ENCODE data around the gene XPC. TPM values are rescaled to one million over a fixed set of nuclear protein-coding genes. Genes with fewer than 3 reads are reported as not detected.

The XPC gene
- polyA plus RNA-seq, 1 of the 3 experiments (the other 2 are of a cell fraction), result 50.0 TPM

DNA sequence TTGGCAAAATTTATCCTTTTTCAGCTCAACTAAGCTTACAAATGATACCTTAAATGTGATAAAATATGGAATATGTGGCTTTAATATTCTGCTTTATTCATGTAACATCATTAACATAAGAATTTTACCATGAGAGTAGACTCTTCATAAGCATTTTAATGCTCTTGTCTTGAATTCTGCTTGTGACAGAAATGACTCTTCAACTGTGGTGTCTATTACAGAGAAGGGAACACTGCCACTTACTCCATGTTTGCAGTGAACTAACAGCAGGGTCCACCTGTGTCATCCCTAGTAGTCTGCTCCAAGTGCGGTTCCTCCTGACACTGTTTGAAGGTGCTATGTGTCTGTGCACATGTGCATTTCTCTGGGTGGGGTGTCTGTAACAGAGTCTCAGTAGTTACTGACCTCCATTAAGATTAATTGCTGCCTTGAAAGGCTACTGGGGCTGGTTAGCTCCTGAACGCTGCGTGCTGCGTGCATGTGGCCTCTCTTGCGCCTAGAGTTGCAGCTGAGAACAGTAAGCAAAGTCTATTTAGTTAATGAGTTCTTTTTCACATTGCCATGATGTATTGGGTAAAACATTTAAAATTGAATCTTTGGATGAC is 8.6 kb upstream of the XPC start:
- no peaks in the 10 kb centered on the region for H3K9me2 ChIP-seq
- H3K4me1 ChIP-seq (ENCODE audit: control insufficient read depth in 1 of 2, insufficient read depth in 2 of 2, low read depth in 1 of 2, low read length in 1 of 2), result no peaks in the 10 kb centered on the region; a peak in 1 of 4 replicates
- no peak overlapping the region for H3K27ac ChIP-seq (ENCODE audit: low read depth in 2 of 2, low read length in 1 of 2)
- H3K36me3 ChIP-seq (replicated peaks in 1 of 2; ENCODE audit: control insufficient read depth in 1 of 2, insufficient read depth in 2 of 2, low read length in 1 of 2), result peaks cover 29 to 45% of the 10 kb centered on the region in 2 experiments
- no peak for TF ChIP-seq SIN3A (IDR thresholded peaks at IDR 0.05; ENCODE audit: borderline replicate concordance, low read depth, low read length)
- TF ChIP-seq NRF1 (IDR thresholded peaks at IDR 0.05; ENCODE audit: low read depth, low read length), result no peak
- TF ChIP-seq, protein P1, sequence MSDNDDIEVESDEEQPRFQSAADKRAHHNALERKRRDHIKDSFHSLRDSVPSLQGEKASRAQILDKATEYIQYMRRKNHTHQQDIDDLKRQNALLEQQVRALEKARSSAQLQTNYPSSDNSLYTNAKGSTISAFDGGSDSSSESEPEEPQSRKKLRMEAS (IDR thresholded peaks at IDR 0.05; ENCODE audit: low read depth), result no peak
- no peak for TF ChIP-seq TEAD4 (IDR thresholded peaks at IDR 0.05; ENCODE audit: borderline replicate concordance, insufficient read depth)
- TF ChIP-seq MEF2A (IDR thresholded peaks at IDR 0.05; ENCODE audit: borderline replicate concordance, low read depth), result no peak
- no peak for TF ChIP-seq EP300 (IDR thresholded peaks at IDR 0.05; ENCODE audit: borderline replicate concordance in 1 of 2, low read depth in 1 of 2, low read length in 1 of 2)
- TF ChIP-seq, protein P2, sequence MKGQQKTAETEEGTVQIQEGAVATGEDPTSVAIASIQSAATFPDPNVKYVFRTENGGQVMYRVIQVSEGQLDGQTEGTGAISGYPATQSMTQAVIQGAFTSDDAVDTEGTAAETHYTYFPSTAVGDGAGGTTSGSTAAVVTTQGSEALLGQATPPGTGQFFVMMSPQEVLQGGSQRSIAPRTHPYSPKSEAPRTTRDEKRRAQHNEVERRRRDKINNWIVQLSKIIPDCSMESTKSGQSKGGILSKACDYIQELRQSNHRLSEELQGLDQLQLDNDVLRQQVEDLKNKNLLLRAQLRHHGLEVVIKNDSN (IDR thresholded peaks at IDR 0.05; ENCODE audit: borderline replicate concordance, low read depth), result no peak
- no peak for TF ChIP-seq POLR2AphosphoS5 (IDR thresholded peaks at IDR 0.05; ENCODE audit: low read depth, low read length)
- TF ChIP-seq SMC3 (IDR thresholded peaks at IDR 0.05; ENCODE audit: low read depth, low read length), result no peak
- no peak for TF ChIP-seq CHD2 (IDR thresholded peaks at IDR 0.05; ENCODE audit: low read length, partially characterized antibody)
- no peak for TF ChIP-seq FOSL2 (IDR thresholded peaks at IDR 0.05; ENCODE audit: borderline replicate concordance, low read depth)
- no peak for TF ChIP-seq TAF1 (IDR thresholded peaks at IDR 0.05; ENCODE audit: borderline replicate concordance, low read depth, low read length)
- no peak for TF ChIP-seq NFIC (IDR thresholded peaks at IDR 0.05; ENCODE audit: borderline replicate concordance)
- no peaks in the 10 kb centered on the region for H3F3A ChIP-seq (replicated peaks; ENCODE audit: insufficient read depth)
- H3K79me2 ChIP-seq (ENCODE audit: insufficient read depth), result peaks cover 58% of the 10 kb centered on the region
- CTCF ChIA-PET, result interaction anchor here (1.0 to 1.1 kb wide), 2 partner anchors 16 to 29 kb away, joined by 3 to 5 read pairs; no protein-coding TSS in a partner anchor
- no peak overlapping the region for H2AFZ ChIP-seq (ENCODE audit: low read depth)
- 96% methylated on average over 5 of the region's 5 CpGs for WGBS (ENCODE audit: low lambda C conversion rate)
- H3K4me2 ChIP-seq, result no peak overlapping the region
- H3K4me3 ChIP-seq (ENCODE audit: low read depth in 2 of 2, low read length in 1 of 2), result no peak overlapping the region
- no peak for DNase-seq
- H4K20me1 ChIP-seq (ENCODE audit: insufficient read depth), result no peaks in the 10 kb centered on the region
- POLR2A ChIA-PET, result no interaction called here
- no peak overlapping the region for H3K9ac ChIP-seq
- H3K9me3 ChIP-seq, result no peaks in the 10 kb centered on the region
- no peaks in the 10 kb centered on the region for H3K27me3 ChIP-seq (ENCODE audit: insufficient read depth)

DNA sequence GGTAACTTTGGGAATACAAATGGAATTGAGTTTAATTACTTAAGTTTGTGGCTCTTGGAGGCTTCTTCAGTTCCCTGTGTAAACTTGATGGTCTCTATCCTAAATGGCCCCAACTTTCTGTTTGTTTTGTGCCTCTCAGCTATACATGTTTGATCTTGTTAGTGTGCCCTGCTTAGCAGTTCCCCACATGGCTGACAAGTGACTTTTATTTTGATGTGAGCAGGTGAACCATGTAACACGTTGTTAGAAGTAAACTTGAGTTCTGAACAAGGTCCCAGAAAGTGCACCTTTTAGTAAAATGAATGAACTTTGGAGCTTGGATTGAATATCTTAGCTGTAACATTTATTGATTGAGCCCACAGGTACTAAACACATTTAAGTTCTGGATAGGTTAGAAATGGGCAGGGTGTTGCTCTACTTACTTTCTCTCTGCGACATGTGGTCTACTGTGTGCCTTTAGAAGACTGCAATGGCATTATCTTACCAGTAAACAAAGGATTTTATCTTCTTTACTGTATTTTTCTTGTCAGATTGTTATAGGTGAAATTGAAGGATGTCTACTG is 4.7 kb upstream of the XPC start:
- Histone ChIP-seq H3F3A (replicated peaks; ENCODE audit: insufficient read depth) (no peaks in the 10 kb centered on the region), H3K79me2 (ENCODE audit: insufficient read depth) (peaks cover 49% of the 10 kb centered on the region), H3K27me3 (ENCODE audit: insufficient read depth) (no peaks in the 10 kb centered on the region), H3K4me2 (no peak overlapping the region), H3K36me3 (replicated peaks in 1 of 2; ENCODE audit: control insufficient read depth in 1 of 2, insufficient read depth in 2 of 2, low read length in 1 of 2) (peaks cover 37 to 47% of the 10 kb centered on the region in 2 experiments), H3K4me3 (ENCODE audit: low read depth in 2 of 2, low read length in 1 of 2) (no peak overlapping the region), H4K20me1 (ENCODE audit: insufficient read depth) (no peaks in the 10 kb centered on the region), H3K9me3 (no peaks in the 10 kb centered on the region), H2AFZ (ENCODE audit: low read depth) (no peak overlapping the region), H3K9ac (no peak overlapping the region), H3K9me2 (no peaks in the 10 kb centered on the region), H3K27ac (ENCODE audit: low read depth in 2 of 2, low read length in 1 of 2) (no peak overlapping the region), H3K4me1 (ENCODE audit: control insufficient read depth in 1 of 2, insufficient read depth in 2 of 2, low read depth in 1 of 2, low read length in 1 of 2) (peaks cover 5 to 6% of the 10 kb centered on the region in 2 experiments; a peak in 3 of 4 replicates)
- CTCF ChIA-PET, result interaction anchor here (0.7 to 2.2 kb wide), 2 partner anchors 20 to 736 kb away, joined by 3 to 14 read pairs; no protein-coding TSS in a partner anchor
- TF ChIP-seq, protein P3, sequence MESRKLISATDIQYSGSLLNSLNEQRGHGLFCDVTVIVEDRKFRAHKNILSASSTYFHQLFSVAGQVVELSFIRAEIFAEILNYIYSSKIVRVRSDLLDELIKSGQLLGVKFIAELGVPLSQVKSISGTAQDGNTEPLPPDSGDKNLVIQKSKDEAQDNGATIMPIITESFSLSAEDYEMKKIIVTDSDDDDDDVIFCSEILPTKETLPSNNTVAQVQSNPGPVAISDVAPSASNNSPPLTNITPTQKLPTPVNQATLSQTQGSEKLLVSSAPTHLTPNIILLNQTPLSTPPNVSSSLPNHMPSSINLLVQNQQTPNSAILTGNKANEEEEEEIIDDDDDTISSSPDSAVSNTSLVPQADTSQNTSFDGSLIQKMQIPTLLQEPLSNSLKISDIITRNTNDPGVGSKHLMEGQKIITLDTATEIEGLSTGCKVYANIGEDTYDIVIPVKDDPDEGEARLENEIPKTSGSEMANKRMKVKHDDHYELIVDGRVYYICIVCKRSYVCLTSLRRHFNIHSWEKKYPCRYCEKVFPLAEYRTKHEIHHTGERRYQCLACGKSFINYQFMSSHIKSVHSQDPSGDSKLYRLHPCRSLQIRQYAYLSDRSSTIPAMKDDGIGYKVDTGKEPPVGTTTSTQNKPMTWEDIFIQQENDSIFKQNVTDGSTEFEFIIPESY (IDR thresholded peaks at IDR 0.05; ENCODE audit: borderline replicate concordance, low read depth), result no peak
- TF ChIP-seq, protein P4, sequence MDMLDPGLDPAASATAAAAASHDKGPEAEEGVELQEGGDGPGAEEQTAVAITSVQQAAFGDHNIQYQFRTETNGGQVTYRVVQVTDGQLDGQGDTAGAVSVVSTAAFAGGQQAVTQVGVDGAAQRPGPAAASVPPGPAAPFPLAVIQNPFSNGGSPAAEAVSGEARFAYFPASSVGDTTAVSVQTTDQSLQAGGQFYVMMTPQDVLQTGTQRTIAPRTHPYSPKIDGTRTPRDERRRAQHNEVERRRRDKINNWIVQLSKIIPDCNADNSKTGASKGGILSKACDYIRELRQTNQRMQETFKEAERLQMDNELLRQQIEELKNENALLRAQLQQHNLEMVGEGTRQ (IDR thresholded peaks at IDR 0.05; ENCODE audit: borderline replicate concordance, low read depth, low read length), result no peak
- TF ChIP-seq, protein P5, sequence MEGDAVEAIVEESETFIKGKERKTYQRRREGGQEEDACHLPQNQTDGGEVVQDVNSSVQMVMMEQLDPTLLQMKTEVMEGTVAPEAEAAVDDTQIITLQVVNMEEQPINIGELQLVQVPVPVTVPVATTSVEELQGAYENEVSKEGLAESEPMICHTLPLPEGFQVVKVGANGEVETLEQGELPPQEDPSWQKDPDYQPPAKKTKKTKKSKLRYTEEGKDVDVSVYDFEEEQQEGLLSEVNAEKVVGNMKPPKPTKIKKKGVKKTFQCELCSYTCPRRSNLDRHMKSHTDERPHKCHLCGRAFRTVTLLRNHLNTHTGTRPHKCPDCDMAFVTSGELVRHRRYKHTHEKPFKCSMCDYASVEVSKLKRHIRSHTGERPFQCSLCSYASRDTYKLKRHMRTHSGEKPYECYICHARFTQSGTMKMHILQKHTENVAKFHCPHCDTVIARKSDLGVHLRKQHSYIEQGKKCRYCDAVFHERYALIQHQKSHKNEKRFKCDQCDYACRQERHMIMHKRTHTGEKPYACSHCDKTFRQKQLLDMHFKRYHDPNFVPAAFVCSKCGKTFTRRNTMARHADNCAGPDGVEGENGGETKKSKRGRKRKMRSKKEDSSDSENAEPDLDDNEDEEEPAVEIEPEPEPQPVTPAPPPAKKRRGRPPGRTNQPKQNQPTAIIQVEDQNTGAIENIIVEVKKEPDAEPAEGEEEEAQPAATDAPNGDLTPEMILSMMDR (IDR thresholded peaks at IDR 0.05), result no peak
- TF ChIP-seq JUND (IDR thresholded peaks at IDR 0.05), result no peak
- TF ChIP-seq TAF1 (IDR thresholded peaks at IDR 0.05; ENCODE audit: borderline replicate concordance, low read depth, low read length), result no peak
- TF ChIP-seq POLR2AphosphoS5 (IDR thresholded peaks at IDR 0.05; ENCODE audit: low read depth, low read length), result no peak
- TF ChIP-seq GATA2 (CRISPR knock-in tag; IDR thresholded peaks at IDR 0.05), result no peak
- TF ChIP-seq CHD2 (IDR thresholded peaks at IDR 0.05; ENCODE audit: low read length, partially characterized antibody), result no peak
- no peak for TF ChIP-seq FOSL2 (IDR thresholded peaks at IDR 0.05; ENCODE audit: borderline replicate concordance, low read depth)
- no peak for DNase-seq
- WGBS (ENCODE audit: low lambda C conversion rate), result 59% methylated on average over 2 of the region's 2 CpGs
- POLR2A ChIA-PET, result no interaction called here

Measured in SK-N-SH (cell line).